Measurements from ENCODE around the gene RBBP4. TPM values are rescaled to one million over a fixed set of nuclear protein-coding genes. Genes with fewer than 3 reads are reported as not detected.
A peak's percentile ranks its signal among the peaks of the same experiment; 100 is the strongest.

Gene RBBP4
- total and polyA plus RNA-seq, 2 of the 13 experiments (the other 11 are each of a cell fraction or from before 2014, with no cell fraction given) = 64.4 to 166 TPM

GRCh38 chr1:32650752-32651460 is at the start of gene RBBP4 (continued):
- TF ChIP-seq NONO (IDR thresholded peaks at IDR 0.05) (no peak), NONO (CRISPR knock-in tag; conservative IDR thresholded peaks at IDR 0.05) (peak; percentile 67), CEBPG (CRISPR knock-in tag; IDR thresholded peaks at IDR 0.05) (peak; percentile 22; the same call in 1 of the 2 replicates), KLF16 (CRISPR knock-in tag; IDR thresholded peaks at IDR 0.05) (peak in 1 of 2 experiments; percentile 68; a peak in 2 of 4 replicates), ZNF891 (CRISPR knock-in tag; IDR thresholded peaks at IDR 0.05) (peak; percentile 97), ZZZ3 (CRISPR knock-in tag; IDR thresholded peaks at IDR 0.05; ENCODE audit: borderline replicate concordance) (no peak; the same call in 1 of the 2 replicates), NKX3-1 (CRISPR knock-in tag; IDR thresholded peaks at IDR 0.05) (peak; percentile 82; the same call in 1 of the 2 replicates), ZKSCAN5 (CRISPR knock-in tag; IDR thresholded peaks at IDR 0.05) (no peak), ZNF75D (CRISPR knock-in tag; IDR thresholded peaks at IDR 0.05; ENCODE audit: borderline replicate concordance) (no peak), ZMYM4 (CRISPR knock-in tag; IDR thresholded peaks at IDR 0.05) (peak; percentile 61), NR2F6 (IDR thresholded peaks at IDR 0.05) (no peak; the same call in 1 of the 2 replicates), NR2F6 (CRISPR knock-in tag; IDR thresholded peaks at IDR 0.05) (peak; percentile 30; the same call in 1 of the 2 replicates), ZNF562 (CRISPR knock-in tag; IDR thresholded peaks at IDR 0.05; ENCODE audit: borderline replicate concordance) (no peak), ARNTL (CRISPR knock-in tag; IDR thresholded peaks at IDR 0.05) (no peak; the same call in 1 of the 2 replicates), ATF1 (CRISPR knock-in tag; IDR thresholded peaks at IDR 0.05) (peak; percentile 75), STAT5B (CRISPR knock-in tag; IDR thresholded peaks at IDR 0.05) (no peak), NPAS2 (CRISPR knock-in tag; IDR thresholded peaks at IDR 0.05; ENCODE audit: borderline replicate concordance) (0 out of 2 replicates have a peak, but pooled peaks have one; percentile 63), ZBTB10 (CRISPR knock-in tag; IDR thresholded peaks at IDR 0.05; ENCODE audit: borderline replicate concordance) (peak; percentile 71; the same call in 1 of the 2 replicates), ZNF589 (CRISPR knock-in tag; conservative IDR thresholded peaks at IDR 0.05) (peak; percentile 86; the same call in 1 of the 2 replicates), ZNF256 (CRISPR knock-in tag; conservative IDR thresholded peaks at IDR 0.05) (no peak), ZNF431 (CRISPR knock-in tag; IDR thresholded peaks at IDR 0.05; ENCODE audit: borderline replicate concordance, low read depth) (no peak), KDM1A (CRISPR knock-in tag; IDR thresholded peaks at IDR 0.05) (no peak)
- TF ChIP-seq, protein P1, sequence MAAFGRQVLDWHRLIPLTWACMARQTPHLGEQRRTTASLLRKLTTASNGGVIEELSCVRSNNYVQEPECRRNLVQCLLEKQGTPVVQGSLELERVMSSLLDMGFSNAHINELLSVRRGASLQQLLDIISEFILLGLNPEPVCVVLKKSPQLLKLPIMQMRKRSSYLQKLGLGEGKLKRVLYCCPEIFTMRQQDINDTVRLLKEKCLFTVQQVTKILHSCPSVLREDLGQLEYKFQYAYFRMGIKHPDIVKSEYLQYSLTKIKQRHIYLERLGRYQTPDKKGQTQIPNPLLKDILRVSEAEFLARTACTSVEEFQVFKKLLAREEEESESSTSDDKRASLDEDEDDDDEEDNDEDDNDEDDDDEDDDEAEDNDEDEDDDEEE (CRISPR knock-in tag; IDR thresholded peaks at IDR 0.05) = peak; percentile 92; the same call in 1 of the 2 replicates
- TF ChIP-seq, protein P2, sequence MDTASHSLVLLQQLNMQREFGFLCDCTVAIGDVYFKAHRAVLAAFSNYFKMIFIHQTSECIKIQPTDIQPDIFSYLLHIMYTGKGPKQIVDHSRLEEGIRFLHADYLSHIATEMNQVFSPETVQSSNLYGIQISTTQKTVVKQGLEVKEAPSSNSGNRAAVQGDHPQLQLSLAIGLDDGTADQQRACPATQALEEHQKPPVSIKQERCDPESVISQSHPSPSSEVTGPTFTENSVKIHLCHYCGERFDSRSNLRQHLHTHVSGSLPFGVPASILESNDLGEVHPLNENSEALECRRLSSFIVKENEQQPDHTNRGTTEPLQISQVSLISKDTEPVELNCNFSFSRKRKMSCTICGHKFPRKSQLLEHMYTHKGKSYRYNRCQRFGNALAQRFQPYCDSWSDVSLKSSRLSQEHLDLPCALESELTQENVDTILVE (CRISPR knock-in tag; IDR thresholded peaks at IDR 0.05) = peak; percentile 37; the same call in 1 of the 2 replicates
- TF ChIP-seq, protein P3, sequence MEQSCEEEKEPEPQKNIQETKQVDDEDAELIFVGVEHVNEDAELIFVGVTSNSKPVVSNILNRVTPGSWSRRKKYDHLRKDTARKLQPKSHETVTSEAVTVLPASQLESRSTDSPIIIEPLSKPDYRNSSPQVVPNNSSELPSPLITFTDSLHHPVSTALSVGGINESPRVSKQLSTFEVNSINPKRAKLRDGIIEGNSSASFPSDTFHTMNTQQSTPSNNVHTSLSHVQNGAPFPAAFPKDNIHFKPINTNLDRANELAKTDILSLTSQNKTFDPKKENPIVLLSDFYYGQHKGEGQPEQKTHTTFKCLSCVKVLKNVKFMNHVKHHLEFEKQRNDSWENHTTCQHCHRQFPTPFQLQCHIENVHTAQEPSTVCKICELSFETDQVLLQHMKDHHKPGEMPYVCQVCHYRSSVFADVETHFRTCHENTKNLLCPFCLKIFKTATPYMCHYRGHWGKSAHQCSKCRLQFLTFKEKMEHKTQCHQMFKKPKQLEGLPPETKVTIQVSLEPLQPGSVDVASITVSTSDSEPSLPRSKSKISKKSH (CRISPR knock-in tag; IDR thresholded peaks at IDR 0.05; ENCODE audit: borderline replicate concordance) = peak; percentile 79
